Fibroblast of lung (primary cell): ENCODE data around the gene LAMTOR4.

Source experiments
- EZH2 ChIP-seq: IDR thresholded peaks from 2 replicates; pipeline ENCODE4 v1.5.1; 2012; ENCODE audit warnings: low read length, control low read depth, mild to moderate bottlenecking; ENCODE audit errors: missing control alignments
- TF ChIP-seq, protein P1 (sequence below), 2 donors: IDR thresholded peaks in 1 of 2; conservative IDR thresholded peaks in 1 of 2; 1 replicate in 1 of 2; 2 replicates in 1 of 2; pipeline ENCODE4 v1.5.1; 2011 to 2012; ENCODE audit warnings: low read length in 2 of 2, control low read depth in 1 of 2, inconsistent platforms in 1 of 2, low read depth in 1 of 2, mild to moderate bottlenecking in 1 of 2

- TF ChIP-seq, protein P1, sequence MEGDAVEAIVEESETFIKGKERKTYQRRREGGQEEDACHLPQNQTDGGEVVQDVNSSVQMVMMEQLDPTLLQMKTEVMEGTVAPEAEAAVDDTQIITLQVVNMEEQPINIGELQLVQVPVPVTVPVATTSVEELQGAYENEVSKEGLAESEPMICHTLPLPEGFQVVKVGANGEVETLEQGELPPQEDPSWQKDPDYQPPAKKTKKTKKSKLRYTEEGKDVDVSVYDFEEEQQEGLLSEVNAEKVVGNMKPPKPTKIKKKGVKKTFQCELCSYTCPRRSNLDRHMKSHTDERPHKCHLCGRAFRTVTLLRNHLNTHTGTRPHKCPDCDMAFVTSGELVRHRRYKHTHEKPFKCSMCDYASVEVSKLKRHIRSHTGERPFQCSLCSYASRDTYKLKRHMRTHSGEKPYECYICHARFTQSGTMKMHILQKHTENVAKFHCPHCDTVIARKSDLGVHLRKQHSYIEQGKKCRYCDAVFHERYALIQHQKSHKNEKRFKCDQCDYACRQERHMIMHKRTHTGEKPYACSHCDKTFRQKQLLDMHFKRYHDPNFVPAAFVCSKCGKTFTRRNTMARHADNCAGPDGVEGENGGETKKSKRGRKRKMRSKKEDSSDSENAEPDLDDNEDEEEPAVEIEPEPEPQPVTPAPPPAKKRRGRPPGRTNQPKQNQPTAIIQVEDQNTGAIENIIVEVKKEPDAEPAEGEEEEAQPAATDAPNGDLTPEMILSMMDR (conservative IDR thresholded peaks at IDR 0.05 in 1 of 2, IDR thresholded peaks at IDR 0.05 in 1 of 2; ENCODE audit: low read depth in 1 of 2, low read length in 2 of 2): no peak
- TF ChIP-seq EZH2: no peak
Observed at GRCh38 chr7:100171087-100171681, 22.5 kb downstream of the LAMTOR4 start.
